Gastroesophageal sphincter (tissue), 3 donors: Measurements from ENCODE around the gene BRMS1.

Source experiments
- CTCF ChIP-seq, 4 experiments: fragments of 200-600 bp in 2 of 4; fragments of 450-650 bp in 2 of 4; sonication (generic) in 1 of 4; IDR thresholded peaks; one replicate each; pipeline ENCODE4 v1.5.1; 2017 to 2019; ENCODE audit warnings: antibody characterized with exemption in 4 of 4, mild to moderate bottlenecking in 2 of 4, moderate library complexity in 2 of 4
- POLR2A ChIP-seq, 2 donors: fragments of 450-650 bp; IDR thresholded peaks; one replicate each; pipeline ENCODE4 v1.6.1; 2017; ENCODE audit warnings: antibody characterized with exemption in 2 of 2, mild to moderate bottlenecking in 2 of 2, moderate library complexity in 1 of 2
- POLR2AphosphoS5 ChIP-seq: sonication (generic); formaldehyde crosslinking; IDR thresholded peaks from one replicate; pipeline ENCODE4 v1.6.1; 2017; ENCODE audit warnings: antibody characterized with exemption

DNA sequence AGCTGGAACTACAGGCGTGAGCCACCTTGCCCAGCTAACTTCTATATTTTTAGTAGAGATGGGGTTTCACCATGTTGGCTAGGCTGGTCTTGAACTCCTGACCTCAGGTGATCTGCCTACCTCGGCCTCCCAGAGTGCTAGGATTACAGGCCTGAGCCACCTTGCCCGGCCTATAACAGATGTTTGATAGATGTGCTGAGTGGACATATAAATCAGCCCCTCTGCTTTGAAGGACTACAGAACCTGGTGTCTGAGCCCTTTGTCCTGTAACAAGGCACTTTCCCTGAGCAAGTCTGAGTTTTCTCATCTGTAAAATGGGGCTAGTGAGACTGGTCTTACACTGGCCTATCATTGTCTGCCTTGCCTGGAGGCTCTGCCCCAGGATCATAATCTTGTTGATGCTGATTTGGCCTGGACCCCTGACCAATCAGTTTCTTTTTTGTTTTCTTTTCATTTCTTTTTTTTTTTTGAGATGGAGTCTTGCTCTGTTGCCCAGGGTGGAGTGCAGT, 15.7 kb downstream of the BRMS1 start:
- TF ChIP-seq CTCF (IDR thresholded peaks at IDR 0.05) (no peak), POLR2A (IDR thresholded peaks at IDR 0.05) (no peak), POLR2AphosphoS5 (no peak)
